ENCODE results near the gene FOXC1. TPM values are rescaled to one million over a fixed set of nuclear protein-coding genes. Genes with fewer than 3 reads are reported as not detected.

Gene FOXC1
- total RNA-seq, 1 donor from 2014 or later, result 2.3 TPM

DNA sequence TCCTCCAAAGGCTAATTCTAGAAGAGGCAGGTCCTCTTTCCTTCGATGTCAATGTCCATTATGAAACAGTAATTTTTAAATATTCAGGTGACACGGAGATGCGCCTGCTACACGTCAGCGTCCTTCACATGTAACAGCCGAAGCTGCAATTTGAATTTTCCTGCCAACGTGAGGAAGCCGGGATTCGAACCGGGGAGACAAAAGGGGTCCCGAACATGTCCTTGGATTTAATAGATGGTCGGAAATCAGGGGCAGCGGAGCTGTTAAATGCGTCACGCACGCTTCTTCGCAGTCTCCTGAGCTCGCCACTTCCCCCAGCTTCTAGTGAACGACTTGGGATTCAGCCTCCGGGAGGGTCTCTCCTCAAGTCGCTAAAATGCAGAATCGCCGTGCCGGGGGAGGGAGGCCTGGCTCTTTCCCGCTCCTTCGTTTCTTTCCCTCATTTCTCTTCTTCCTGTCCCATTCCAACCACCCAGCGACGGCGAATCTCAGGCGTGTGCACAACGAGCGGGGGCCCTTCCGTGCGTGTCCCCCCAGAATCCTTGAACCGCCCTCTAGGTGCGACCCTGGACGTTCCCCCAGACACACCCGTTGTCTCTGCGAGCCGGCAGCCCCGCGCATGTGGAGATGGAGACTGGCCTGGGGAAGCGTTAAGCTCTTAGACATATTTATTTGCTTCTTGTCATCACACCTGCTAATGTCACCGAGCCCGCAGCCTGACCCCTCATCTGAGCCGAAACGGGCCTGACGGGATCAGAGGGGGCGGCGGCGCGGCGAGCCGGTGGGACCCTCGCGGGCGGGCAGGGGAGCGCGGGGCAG, 1.3 kb upstream of the FOXC1 start:
- peaks cover 53% of the 10 kb centered on the region for H3K4me1 ChIP-seq
- no peak overlapping the region for H3K4me3 ChIP-seq
- H3K27me3 ChIP-seq (ENCODE audit: low read depth), result peaks cover 87% of the 10 kb centered on the region
- no peaks in the 10 kb centered on the region for H3K36me3 ChIP-seq
- DNase-seq, result no peak
- no peak for ATAC-seq
- TF ChIP-seq, protein P1, sequence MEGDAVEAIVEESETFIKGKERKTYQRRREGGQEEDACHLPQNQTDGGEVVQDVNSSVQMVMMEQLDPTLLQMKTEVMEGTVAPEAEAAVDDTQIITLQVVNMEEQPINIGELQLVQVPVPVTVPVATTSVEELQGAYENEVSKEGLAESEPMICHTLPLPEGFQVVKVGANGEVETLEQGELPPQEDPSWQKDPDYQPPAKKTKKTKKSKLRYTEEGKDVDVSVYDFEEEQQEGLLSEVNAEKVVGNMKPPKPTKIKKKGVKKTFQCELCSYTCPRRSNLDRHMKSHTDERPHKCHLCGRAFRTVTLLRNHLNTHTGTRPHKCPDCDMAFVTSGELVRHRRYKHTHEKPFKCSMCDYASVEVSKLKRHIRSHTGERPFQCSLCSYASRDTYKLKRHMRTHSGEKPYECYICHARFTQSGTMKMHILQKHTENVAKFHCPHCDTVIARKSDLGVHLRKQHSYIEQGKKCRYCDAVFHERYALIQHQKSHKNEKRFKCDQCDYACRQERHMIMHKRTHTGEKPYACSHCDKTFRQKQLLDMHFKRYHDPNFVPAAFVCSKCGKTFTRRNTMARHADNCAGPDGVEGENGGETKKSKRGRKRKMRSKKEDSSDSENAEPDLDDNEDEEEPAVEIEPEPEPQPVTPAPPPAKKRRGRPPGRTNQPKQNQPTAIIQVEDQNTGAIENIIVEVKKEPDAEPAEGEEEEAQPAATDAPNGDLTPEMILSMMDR (IDR thresholded peaks at IDR 0.05), result no peak
- H3K27ac ChIP-seq, result no peak overlapping the region
- H3K9me3 ChIP-seq, result no peaks in the 10 kb centered on the region
- intact Hi-C loops (cut with DNase I), result loop anchor here (10.0 kb wide), 1 partner anchor 586 kb away; no protein-coding TSS in a partner anchor

DNA sequence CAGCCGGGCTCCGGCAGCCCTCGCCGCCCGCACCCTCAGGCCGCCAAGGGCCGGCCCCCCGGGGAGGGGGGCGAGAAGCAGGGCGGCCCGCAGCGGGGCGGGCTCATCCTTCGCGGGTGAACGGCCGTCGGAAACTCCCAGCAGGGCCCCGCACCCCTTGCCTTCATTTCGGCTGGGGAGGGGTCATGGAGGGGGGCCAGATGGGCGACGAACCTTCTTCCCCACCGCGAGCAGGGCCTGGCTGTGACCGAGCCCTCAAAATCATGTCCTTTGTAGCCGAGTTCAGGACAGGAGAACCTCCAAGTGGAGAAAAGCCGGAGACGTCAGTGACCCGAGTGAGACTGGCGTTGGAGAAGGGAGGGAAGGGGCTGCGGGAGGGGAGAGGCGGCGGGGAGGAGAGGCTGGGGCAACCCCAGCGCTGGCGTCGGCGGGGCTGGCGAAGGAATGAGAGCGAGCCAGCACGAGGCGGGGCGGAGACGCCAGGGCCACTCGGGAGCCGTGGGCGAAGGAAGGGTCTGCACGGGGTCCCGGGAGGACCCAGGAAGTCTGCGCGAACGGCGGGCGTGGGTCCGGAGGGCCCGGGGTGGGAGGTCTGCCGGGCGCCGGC, 571 bp upstream of the FOXC1 start:
- Histone ChIP-seq H3K36me3 (no peaks in the 10 kb centered on the region), H3K27me3 (ENCODE audit: low read depth) (peaks cover 87% of the 10 kb centered on the region), H3K4me3 (peak overlapping the region; percentile 70), H3K27ac (no peak overlapping the region), H3K9me3 (no peaks in the 10 kb centered on the region), H3K4me1 (peaks cover 54% of the 10 kb centered on the region)
- no peak for DNase-seq
- TF ChIP-seq, protein P1 (IDR thresholded peaks at IDR 0.05), result no peak
- ATAC-seq, result no peak
- intact Hi-C loops (cut with DNase I), result loop anchor here (10.0 kb wide), 1 partner anchor 586 kb away; no protein-coding TSS in a partner anchor

DNA sequence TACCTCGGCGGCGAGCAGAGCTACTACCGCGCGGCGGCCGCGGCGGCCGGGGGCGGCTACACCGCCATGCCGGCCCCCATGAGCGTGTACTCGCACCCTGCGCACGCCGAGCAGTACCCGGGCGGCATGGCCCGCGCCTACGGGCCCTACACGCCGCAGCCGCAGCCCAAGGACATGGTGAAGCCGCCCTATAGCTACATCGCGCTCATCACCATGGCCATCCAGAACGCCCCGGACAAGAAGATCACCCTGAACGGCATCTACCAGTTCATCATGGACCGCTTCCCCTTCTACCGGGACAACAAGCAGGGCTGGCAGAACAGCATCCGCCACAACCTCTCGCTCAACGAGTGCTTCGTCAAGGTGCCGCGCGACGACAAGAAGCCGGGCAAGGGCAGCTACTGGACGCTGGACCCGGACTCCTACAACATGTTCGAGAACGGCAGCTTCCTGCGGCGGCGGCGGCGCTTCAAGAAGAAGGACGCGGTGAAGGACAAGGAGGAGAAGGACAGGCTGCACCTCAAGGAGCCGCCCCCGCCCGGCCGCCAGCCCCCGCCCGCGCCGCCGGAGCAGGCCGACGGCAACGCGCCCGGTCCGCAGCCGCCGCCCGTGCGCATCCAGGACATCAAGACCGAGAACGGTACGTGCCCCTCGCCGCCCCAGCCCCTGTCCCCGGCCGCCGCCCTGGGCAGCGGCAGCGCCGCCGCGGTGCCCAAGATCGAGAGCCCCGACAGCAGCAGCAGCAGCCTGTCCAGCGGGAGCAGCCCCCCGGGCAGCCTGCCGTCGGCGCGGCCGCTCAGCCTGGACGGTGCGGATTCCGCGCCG, 994 bp downstream of the FOXC1 start:
- TF ChIP-seq, protein P1 (IDR thresholded peaks at IDR 0.05), result no peak
- DNase-seq (no peak), ATAC-seq (no peak)
- peak overlapping the region; percentile 70 for H3K4me3 ChIP-seq
- H3K36me3 ChIP-seq, result no peaks in the 10 kb centered on the region
- H3K27ac ChIP-seq, result peak overlapping the region; percentile 18
- no peaks in the 10 kb centered on the region for H3K9me3 ChIP-seq
- intact Hi-C loops (cut with DNase I), result no loop called here
- peaks cover 43% of the 10 kb centered on the region for H3K4me1 ChIP-seq
- peaks cover 87% of the 10 kb centered on the region for H3K27me3 ChIP-seq (ENCODE audit: low read depth)

DNA sequence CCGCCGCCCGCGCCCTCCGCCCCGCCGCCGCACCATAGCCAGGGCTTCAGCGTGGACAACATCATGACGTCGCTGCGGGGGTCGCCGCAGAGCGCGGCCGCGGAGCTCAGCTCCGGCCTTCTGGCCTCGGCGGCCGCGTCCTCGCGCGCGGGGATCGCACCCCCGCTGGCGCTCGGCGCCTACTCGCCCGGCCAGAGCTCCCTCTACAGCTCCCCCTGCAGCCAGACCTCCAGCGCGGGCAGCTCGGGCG, 1.5 kb downstream of the FOXC1 start:
- H3K36me3 ChIP-seq, result no peaks in the 10 kb centered on the region
- TF ChIP-seq, protein P1 (IDR thresholded peaks at IDR 0.05), result no peak
- DNase-seq, result no peak
- intact Hi-C loops (cut with DNase I), result no loop called here
- peak overlapping the region; percentile 70 for H3K4me3 ChIP-seq
- H3K27me3 ChIP-seq (ENCODE audit: low read depth), result peaks cover 85% of the 10 kb centered on the region
- no peaks in the 10 kb centered on the region for H3K9me3 ChIP-seq
- no peak for ATAC-seq
- peaks cover 43% of the 10 kb centered on the region for H3K4me1 ChIP-seq
- H3K27ac ChIP-seq, result peak overlapping the region; percentile 18

DNA sequence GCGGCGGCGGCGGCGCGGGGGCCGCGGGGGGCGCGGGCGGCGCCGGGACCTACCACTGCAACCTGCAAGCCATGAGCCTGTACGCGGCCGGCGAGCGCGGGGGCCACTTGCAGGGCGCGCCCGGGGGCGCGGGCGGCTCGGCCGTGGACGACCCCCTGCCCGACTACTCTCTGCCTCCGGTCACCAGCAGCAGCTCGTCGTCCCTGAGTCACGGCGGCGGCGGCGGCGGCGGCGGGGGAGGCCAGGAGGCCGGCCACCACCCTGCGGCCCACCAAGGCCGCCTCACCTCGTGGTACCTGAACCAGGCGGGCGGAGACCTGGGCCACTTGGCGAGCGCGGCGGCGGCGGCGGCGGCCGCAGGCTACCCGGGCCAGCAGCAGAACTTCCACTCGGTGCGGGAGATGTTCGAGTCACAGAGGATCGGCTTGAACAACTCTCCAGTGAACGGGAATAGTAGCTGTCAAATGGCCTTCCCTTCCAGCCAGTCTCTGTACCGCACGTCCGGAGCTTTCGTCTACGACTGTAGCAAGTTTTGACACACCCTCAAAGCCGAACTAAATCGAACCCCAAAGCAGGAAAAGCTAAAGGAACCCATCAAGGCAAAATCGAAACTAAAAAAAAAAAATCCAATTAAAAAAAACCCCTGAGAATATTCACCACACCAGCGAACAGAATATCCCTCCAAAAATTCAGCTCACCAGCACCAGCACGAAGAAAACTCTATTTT, 2.0 kb downstream of the FOXC1 start:
- ATAC-seq (no peak), DNase-seq (no peak)
- peaks cover 84% of the 10 kb centered on the region for H3K27me3 ChIP-seq (ENCODE audit: low read depth)
- TF ChIP-seq, protein P1 (IDR thresholded peaks at IDR 0.05), result no peak
- H3K9me3 ChIP-seq, result no peaks in the 10 kb centered on the region
- peaks cover 42% of the 10 kb centered on the region for H3K4me1 ChIP-seq
- H3K27ac ChIP-seq, result no peak overlapping the region
- intact Hi-C loops (cut with DNase I), result no loop called here
- H3K36me3 ChIP-seq, result no peaks in the 10 kb centered on the region
- H3K4me3 ChIP-seq, result peak overlapping the region; percentile 54

All from lower lobe of right lung (tissue), 2 donors.